Bronchial epithelial cell (primary cell): ENCODE measurements around the gene METTL26. TPM values are rescaled to one million over a fixed set of nuclear protein-coding genes. Genes with fewer than 3 reads are reported as not detected.
A peak's percentile ranks its signal among the peaks of the same experiment; 100 is the strongest.
"Not testable (repeated sequence)": the region's sequence is repeated elsewhere in the genome, so short reads cannot be mapped to it uniquely, and the experiment has no call there.

Experiments used
- DNase-seq: peaks from one replicate; pipeline ENCODE4 v3.0.0-alpha.2; 2010; ENCODE audit warnings: low read depth
- FAIRE-seq: peaks from 2 replicates; lab custom pipeline; 2011; peaks lifted over from hg19 to GRCh38; lab: Jason Lieb, UNC
- H3K27me3 ChIP-seq: 2 replicates; pipeline ENCODE4 v1.5.1; 2011; ENCODE audit warnings: low read length; ENCODE audit not compliant: control insufficient read depth, insufficient read depth
- H3K36me3 ChIP-seq: 2 replicates; pipeline ENCODE4 v1.5.1; 2011; ENCODE audit warnings: low read length; ENCODE audit not compliant: control insufficient read depth, insufficient read depth
- H3K4me3 ChIP-seq: 2 replicates; pipeline ENCODE4 v1.5.1; 2011; ENCODE audit warnings: mild to moderate bottlenecking, low read depth, low read length, control low read depth
- CTCF ChIP-seq: IDR thresholded peaks from 2 replicates; pipeline ENCODE4 v1.5.1; 2011; ENCODE audit warnings: mild to moderate bottlenecking, moderate library complexity, low read length, control low read depth, inconsistent platforms; ENCODE audit not compliant: insufficient read depth, severe bottlenecking
- total RNA-seq: library from RNA; depleted of rRNA; stranded (reverse); fragments of >200 nt; gene quantifications from 2 replicates; pipeline ENCODE4 v1.2.1, GENCODE V29; 2014

The METTL26 gene
- total RNA-seq, 1 donor from 2014 or later = 50.8 TPM

DNA sequence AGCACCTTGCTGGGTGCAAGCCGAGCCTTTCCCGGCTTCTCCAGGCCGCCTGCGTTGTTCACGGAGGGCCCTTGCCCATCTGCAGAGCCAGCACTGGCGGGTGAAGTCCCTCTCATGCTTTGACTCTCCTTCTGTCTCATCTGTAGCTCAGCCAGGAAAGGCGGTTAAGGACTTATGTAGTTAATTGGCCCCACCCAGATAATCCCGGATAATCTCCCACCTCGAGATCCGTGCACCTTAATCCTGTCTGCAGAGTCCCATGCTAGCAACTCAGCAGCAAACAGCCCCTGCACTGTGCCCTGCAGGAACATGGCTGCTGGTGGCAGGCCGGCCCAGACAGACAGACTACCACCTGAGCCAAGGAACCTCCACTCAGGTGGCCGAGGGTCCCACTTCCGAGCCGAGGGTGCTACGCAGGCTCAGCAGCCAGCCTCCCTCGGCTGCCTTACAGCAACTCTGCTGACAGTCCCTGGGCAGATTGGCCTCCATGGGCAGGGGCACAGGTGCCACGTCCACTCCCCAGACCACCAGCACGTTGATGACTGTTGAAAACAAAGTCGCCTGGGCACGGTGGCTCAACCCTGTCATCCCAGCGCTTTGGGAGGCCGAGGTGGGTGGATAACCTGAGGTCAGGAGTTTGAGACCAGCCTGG is 29.3 kb downstream of the METTL26 start:
- no peak for TF ChIP-seq CTCF
- no peak for FAIRE-seq

GRCh38 chr16:603933-604332 is 32.2 kb downstream of the METTL26 start:
- no peak for TF ChIP-seq CTCF
- FAIRE-seq (no peak), DNase-seq (no peak)
- Histone ChIP-seq H3K36me3 (peaks cover 6% of the 10 kb centered on the region), H3K27me3 (no peaks in the 10 kb centered on the region), H3K4me3 (no peak overlapping the region)

More for the DNA sequence above, 29.3 kb downstream of the METTL26 start:
- Histone ChIP-seq H3K36me3 (no peaks in the 10 kb centered on the region), H3K4me3 (no peak overlapping the region), H3K27me3 (no peaks in the 10 kb centered on the region)
- no peak for DNase-seq

- H3K36me3 ChIP-seq = peaks cover 12% of the 10 kb centered on the region
- DNase-seq = no peak
- no peaks in the 10 kb centered on the region for H3K27me3 ChIP-seq
- H3K4me3 ChIP-seq = no peak overlapping the region
- peak; percentile 27 for TF ChIP-seq CTCF
- no peak for FAIRE-seq
These were observed 35.3 kb downstream of the METTL26 start for GRCh38 chr16:600781-601180.

DNA sequence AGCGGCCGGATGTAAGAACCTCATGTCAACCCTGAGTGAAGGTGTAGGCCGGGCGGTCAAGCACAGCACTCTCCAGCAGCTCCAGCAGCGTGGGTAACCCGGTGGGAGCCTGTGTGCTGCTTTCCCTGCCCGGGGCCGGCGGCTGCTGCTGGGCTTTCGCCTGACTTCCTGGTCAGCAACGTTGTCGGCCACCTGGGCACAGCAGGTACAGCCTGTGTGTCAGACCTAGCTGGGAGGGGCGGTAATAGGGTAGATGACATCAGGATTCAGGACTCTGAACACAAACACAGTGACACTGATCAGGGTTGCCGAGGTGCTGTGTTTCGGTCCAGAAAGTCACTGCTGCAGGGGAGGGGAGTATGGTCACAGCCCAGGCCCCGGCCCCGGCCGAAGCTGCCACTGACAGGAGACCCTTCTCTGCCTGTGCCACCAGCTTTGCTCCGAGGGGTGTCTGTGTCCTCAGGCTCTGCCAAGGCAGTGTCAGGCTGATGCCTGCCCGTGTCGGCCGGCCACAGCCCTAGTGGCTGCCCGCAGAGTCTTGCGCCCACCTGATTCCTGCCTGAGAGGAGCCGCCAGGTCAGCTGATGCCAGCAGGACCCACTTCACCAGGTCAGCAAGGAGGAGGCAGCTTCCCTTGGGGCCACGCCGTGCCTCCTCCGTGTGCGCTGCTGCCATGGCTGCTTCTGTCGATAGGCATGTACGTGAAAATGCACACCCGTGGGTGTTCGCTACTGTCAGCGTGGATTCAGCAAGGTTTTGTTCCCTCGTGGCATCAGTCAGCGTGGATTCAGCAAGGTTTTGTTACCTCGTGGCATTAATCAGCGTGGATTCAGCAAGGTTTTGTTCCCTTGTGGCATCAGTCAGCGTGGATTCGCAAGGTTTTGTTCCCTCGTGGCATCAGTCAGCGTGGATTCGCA is 37.0 kb downstream of the METTL26 start:
- FAIRE-seq (no peak), DNase-seq (no peak)
- Histone ChIP-seq H3K4me3 (no peak overlapping the region), H3K27me3 (no peaks in the 10 kb centered on the region), H3K36me3 (peaks cover 12% of the 10 kb centered on the region)
- no peak for TF ChIP-seq CTCF

DNA sequence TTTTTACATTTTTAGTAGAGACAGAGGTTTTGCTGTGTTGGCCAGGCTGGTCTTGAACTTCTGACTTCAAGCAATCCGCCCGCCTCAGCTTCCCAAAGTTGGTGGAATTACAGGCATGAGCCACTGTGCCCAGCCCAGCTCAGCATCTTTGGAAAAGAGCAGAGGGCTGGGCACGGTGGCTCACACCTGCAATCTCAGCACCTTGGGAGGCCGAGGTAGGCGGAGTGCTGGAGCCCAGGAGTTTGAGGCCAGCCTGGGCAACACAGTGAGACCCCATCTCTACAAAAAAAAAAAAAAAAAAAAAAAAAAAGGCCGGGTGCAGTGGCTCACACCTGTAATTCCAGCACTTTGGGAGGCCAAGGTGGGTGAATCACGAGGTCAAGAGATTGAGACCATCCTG is 38.5 kb downstream of the METTL26 start:
- FAIRE-seq, H3K27me3 ChIP-seq, DNase-seq, H3K4me3 ChIP-seq: not testable (repeated sequence)
- H3K36me3 ChIP-seq = peaks cover 14% of the 10 kb centered on the region

DNA sequence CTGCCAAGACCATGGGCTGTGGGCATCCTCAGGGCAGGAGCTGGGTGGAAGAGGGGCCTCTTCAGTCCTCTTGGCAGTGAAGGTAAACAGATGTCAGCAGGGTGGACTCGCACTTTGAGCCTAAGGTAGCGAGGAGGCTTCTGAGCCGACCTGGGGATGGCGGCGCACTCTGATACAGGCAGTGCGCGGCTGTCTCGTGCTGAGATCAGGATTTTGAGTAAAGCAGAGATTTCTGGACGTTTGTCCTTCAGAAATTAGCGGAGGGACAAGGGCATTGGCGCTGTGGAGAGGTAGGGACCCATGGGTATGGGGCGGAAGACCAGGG is 39.4 kb downstream of the METTL26 start:
- Histone ChIP-seq H3K27me3 (no peaks in the 10 kb centered on the region), H3K36me3 (peaks cover 14% of the 10 kb centered on the region), H3K4me3 (no peak overlapping the region)
- no peak for TF ChIP-seq CTCF
- DNase-seq = no peak
- FAIRE-seq = peak; percentile 47
